GM23338 (cell line): ENCODE results near the gene ERVK3-1. TPM values are rescaled to one million over a fixed set of nuclear protein-coding genes. Genes with fewer than 3 reads are reported as not detected.

Source experiments
- ATAC-seq: fragments of 200-7000 bp; cut with Tn5 transposase; 3 replicates; pipeline ENCODE4 v1.9.1; 2020
- DNase-seq: peaks from one replicate; pipeline ENCODE4 v3.0.0-alpha.2; 2015; ENCODE audit warnings: low spot score
- H2AFZ ChIP-seq: fragments of 200-600 bp; sonication (generic); 2 replicates; pipeline ENCODE4 v1.8.0; 2016; ENCODE audit warnings: antibody characterized with exemption, mild to moderate bottlenecking, moderate library complexity
- H3F3A ChIP-seq: fragments of 200-600 bp; sonication (generic); replicated peaks from 2 replicates; pipeline ENCODE4 v1.8.0; 2017; ENCODE audit warnings: antibody characterized with exemption, mixed run types, low read depth
- H3K27ac ChIP-seq: fragments of 200-600 bp; sonication (generic); 2 replicates; pipeline ENCODE4 v1.6.1; 2016; ENCODE audit warnings: low read depth
- H3K27me3 ChIP-seq: fragments of 200-600 bp; sonication (generic); 2 replicates; pipeline ENCODE4 v1.8.0; 2016; ENCODE audit warnings: mild to moderate bottlenecking, mixed run types, moderate library complexity; ENCODE audit not compliant: insufficient read depth
- H3K36me3 ChIP-seq: fragments of 200-600 bp; sonication (generic); 2 replicates; pipeline ENCODE4 v1.8.0; 2016; ENCODE audit warnings: mild to moderate bottlenecking; ENCODE audit not compliant: insufficient read depth
- H3K4me1 ChIP-seq: fragments of 200-600 bp; sonication (generic); 2 replicates; pipeline ENCODE4 v1.8.0; 2016; ENCODE audit warnings: mild to moderate bottlenecking, moderate library complexity; ENCODE audit not compliant: insufficient read depth
- H3K4me2 ChIP-seq: fragments of 200-600 bp; sonication (generic); 2 replicates; pipeline ENCODE4 v1.7.1; 2017; ENCODE audit warnings: mixed run types
- H3K4me3 ChIP-seq: fragments of 200-600 bp; sonication (generic); 2 replicates; pipeline ENCODE4 v1.6.1; 2016; ENCODE audit warnings: mixed run types
- H3K79me2 ChIP-seq: fragments of 200-600 bp; sonication (generic); replicated peaks from 2 replicates; pipeline ENCODE4 v1.8.0; 2017; ENCODE audit warnings: mild to moderate bottlenecking; ENCODE audit not compliant: insufficient read depth
- H3K9me2 ChIP-seq: fragments of 200-600 bp; sonication (generic); 2 replicates; pipeline ENCODE4 v1.8.0; 2017; ENCODE audit not compliant: insufficient read depth
- H4K20me1 ChIP-seq: fragments of 200-600 bp; sonication (generic); replicated peaks from 2 replicates; pipeline ENCODE4 v1.8.0; 2017; ENCODE audit warnings: mild to moderate bottlenecking; ENCODE audit not compliant: insufficient read depth
- H3K27ac Mint-ChIP-seq: 2 replicates; pipeline ENCODE4 v1.8.0; 2020; ENCODE audit warnings: inconsistent platforms, mild to moderate bottlenecking, moderate library complexity, mixed read lengths
- H3K27me3 Mint-ChIP-seq: 3 replicates; pipeline ENCODE4 v1.8.0; 2022; ENCODE audit warnings: low read depth, mild to moderate bottlenecking, moderate library complexity, mixed read lengths, inconsistent platforms; ENCODE audit not compliant: insufficient read depth, poor library complexity
- H3K36me3 Mint-ChIP-seq: 3 replicates; pipeline ENCODE4 v1.8.0; 2021; ENCODE audit warnings: low read depth, mild to moderate bottlenecking, inconsistent platforms, moderate library complexity, mixed read lengths
- H3K4me1 Mint-ChIP-seq: 3 replicates; pipeline ENCODE4 v1.8.0; 2020; ENCODE audit warnings: mild to moderate bottlenecking, inconsistent platforms, mixed read lengths
- H3K4me3 Mint-ChIP-seq: 3 replicates; pipeline ENCODE4 v1.8.0; 2021; ENCODE audit warnings: moderate library complexity, mild to moderate bottlenecking, inconsistent platforms, mixed read lengths
- H3K9me3 Mint-ChIP-seq: 3 replicates; pipeline ENCODE4 v1.8.0; 2020; ENCODE audit warnings: moderate library complexity, mild to moderate bottlenecking, inconsistent platforms, mixed read lengths
- CREB1 ChIP-seq: fragments of 250-450 bp; sonication (Bioruptor Pico); IDR thresholded peaks from 2 replicates; pipeline ENCODE4 v1.5.0; 2020; ENCODE audit warnings: low read depth, mild to moderate bottlenecking, moderate library complexity
- EZH2phosphoT487 ChIP-seq: fragments of 200-600 bp; sonication (generic); IDR thresholded peaks from one replicate; pipeline ENCODE4 v1.8.1; 2018; ENCODE audit warnings: antibody characterized with exemption; ENCODE audit not compliant: unreplicated experiment
- POLR2AphosphoS5 ChIP-seq: IDR thresholded peaks from 2 replicates; pipeline ENCODE4 v1.6.1; 2016; ENCODE audit warnings: antibody characterized with exemption, low read depth
- ZNF114 ChIP-seq: fragments of 250-450 bp; sonication (Bioruptor Pico); IDR thresholded peaks from 2 replicates; pipeline ENCODE4 v1.5.0; 2020; ENCODE audit warnings: mild to moderate bottlenecking, moderate library complexity
- polyA plus RNA-seq: library from polyadenylated mRNA; unstranded; fragments of >200 nt; fragmentation: Nextera tagmentation; extraction: Ambion mirVana; gene quantifications from 2 replicates; pipeline ENCODE4 v1.2.1, GENCODE V29; 2016
- total RNA-seq: library from RNA; depleted of rRNA; stranded (reverse); fragments of >200 nt; shearing (Covaris generic); gene quantifications from 2 replicates; pipeline ENCODE4 v1.2.3, GENCODE V29; 2014
- TF ChIP-seq, protein P1 (sequence below): IDR thresholded peaks from 2 replicates; pipeline ENCODE4 v1.6.1; 2016; ENCODE audit warnings: antibody characterized with exemption
- TF ChIP-seq, protein P2 (sequence below): IDR thresholded peaks from one replicate; pipeline ENCODE4 v1.6.1; 2018; ENCODE audit warnings: antibody characterized with exemption; ENCODE audit not compliant: unreplicated experiment
- TF ChIP-seq, protein P3 (sequence below): fragments of 250-450 bp; sonication (Bioruptor Pico); IDR thresholded peaks from 2 replicates; pipeline ENCODE4 v1.5.0; 2020; ENCODE audit warnings: mild to moderate bottlenecking, moderate library complexity

Gene ERVK3-1
- total and polyA plus RNA-seq, 2 experiments from 2014 or later, result 34.4 to 66.2 TPM

DNA sequence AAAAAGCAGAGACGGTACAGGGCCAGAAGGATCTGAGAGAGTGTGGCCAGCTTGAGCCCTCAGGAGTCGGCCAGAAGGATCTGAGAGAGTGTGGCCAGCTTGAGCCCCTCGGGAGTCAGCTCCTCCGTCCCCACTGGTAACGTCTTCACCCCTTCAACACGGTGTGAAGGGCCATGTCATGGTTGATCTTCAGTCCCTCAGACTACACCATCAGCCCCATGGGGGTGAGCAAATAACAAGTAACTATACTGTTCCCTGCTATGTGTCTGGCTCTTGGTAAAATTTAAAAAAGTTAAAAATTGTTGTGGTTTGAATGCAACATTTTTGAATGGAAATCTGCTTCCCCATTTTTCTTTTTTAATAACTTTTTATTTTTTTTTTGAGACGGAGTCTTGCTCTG lies 28.0 kb upstream of the ERVK3-1 start:
- H3K4me3 ChIP-seq, result peak overlapping the region; percentile 73; the same call in 1 of the 2 replicates
- DNase-seq (no peak), ATAC-seq (no peak)
- no peak overlapping the region for H2AFZ ChIP-seq
- H3K4me2 ChIP-seq, result 0 out of 2 replicates have a peak overlapping the region, but pooled peaks have one; percentile 91
- peaks cover 27% of the 10 kb centered on the region for H4K20me1 ChIP-seq
- peaks cover 5% of the 10 kb centered on the region; the same call in 1 of the 2 replicates for H3K36me3 ChIP-seq
- H3K4me1 ChIP-seq, result peaks cover 18% of the 10 kb centered on the region
- Mint-ChIP-seq H3K27ac (no peak overlapping the region), H3K27me3 (peaks cover 12% of the 10 kb centered on the region), H3K4me3 (peak overlapping the region; percentile 94), H3K36me3 (peaks cover 66% of the 10 kb centered on the region), H3K9me3 (peaks cover 2% of the 10 kb centered on the region; the same call in 1 of the 3 replicates), H3K4me1 (peaks cover 21% of the 10 kb centered on the region)
- no peaks in the 10 kb centered on the region for H3K9me2 ChIP-seq
- H3K79me2 ChIP-seq, result peaks cover 59% of the 10 kb centered on the region
- H3F3A ChIP-seq, result 0 out of 2 replicates have a peak, but pooled peaks cover 4% of the 10 kb centered on the region
- no peak overlapping the region for H3K27ac ChIP-seq
- TF ChIP-seq, protein P1, sequence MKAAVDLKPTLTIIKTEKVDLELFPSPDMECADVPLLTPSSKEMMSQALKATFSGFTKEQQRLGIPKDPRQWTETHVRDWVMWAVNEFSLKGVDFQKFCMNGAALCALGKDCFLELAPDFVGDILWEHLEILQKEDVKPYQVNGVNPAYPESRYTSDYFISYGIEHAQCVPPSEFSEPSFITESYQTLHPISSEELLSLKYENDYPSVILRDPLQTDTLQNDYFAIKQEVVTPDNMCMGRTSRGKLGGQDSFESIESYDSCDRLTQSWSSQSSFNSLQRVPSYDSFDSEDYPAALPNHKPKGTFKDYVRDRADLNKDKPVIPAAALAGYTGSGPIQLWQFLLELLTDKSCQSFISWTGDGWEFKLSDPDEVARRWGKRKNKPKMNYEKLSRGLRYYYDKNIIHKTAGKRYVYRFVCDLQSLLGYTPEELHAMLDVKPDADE, result no peak
- no peak for TF ChIP-seq CREB1 (CRISPR knock-in tag)
- H3K27me3 ChIP-seq, result no peaks in the 10 kb centered on the region

DNA sequence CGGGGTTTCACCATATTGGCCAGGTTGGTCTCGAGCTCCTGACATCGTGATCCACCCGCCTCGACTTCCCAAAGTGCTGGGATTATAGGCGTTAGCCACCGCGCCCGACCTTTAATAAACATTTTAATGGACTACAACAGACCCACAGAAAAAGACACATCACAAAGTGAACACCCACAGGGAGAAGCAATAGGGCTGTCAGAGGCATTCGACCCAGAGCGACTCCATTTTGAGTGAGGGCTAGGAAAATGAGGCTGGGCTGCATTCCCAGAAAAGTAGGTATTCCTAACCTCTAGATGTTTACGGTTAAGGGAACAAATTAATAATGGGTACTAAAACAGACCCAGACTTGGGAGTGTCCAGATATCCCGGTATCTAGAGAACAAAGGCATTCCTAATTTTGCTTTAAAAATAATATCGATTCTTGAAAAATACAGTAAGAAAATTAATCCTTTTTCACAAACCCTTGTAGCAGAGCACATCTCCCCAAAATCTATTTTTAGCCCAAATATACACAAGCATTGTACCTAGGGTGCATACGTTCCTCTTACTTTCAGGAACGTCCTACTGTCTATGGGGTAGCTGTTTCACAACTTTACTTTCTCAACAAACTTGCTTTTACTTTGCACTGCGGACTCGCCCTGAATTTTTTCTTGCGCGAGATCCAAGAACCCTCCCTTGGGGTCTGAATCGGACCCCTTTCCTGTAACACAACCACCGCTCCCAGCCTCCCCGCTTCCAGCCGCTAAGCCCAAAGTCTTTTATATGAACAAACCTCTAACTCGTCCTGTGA lies 27.2 kb upstream of the ERVK3-1 start:
- Histone ChIP-seq H3F3A (0 out of 2 replicates have a peak, but pooled peaks cover 4% of the 10 kb centered on the region), H3K4me3 (peak overlapping the region; percentile 73), H3K4me1 (peaks cover 18% of the 10 kb centered on the region), H2AFZ (peak overlapping the region; percentile 88; the same call in 1 of the 2 replicates), H3K27ac (peak overlapping the region; percentile 87), H3K36me3 (peaks cover 5% of the 10 kb centered on the region; the same call in 1 of the 2 replicates), H3K4me2 (peak overlapping the region; percentile 91), H3K79me2 (peaks cover 65% of the 10 kb centered on the region), H4K20me1 (peaks cover 33% of the 10 kb centered on the region), H3K9me2 (no peaks in the 10 kb centered on the region), H3K27me3 (no peaks in the 10 kb centered on the region)
- no peak for DNase-seq
- ATAC-seq, result no peak
- H3K27me3 Mint-ChIP-seq, result peaks cover 12% of the 10 kb centered on the region
- peaks cover 21% of the 10 kb centered on the region for H3K4me1 Mint-ChIP-seq
- peaks cover 60% of the 10 kb centered on the region for H3K36me3 Mint-ChIP-seq
- no peaks in the 10 kb centered on the region for H3K9me3 Mint-ChIP-seq
- H3K27ac Mint-ChIP-seq, result peak overlapping the region; percentile 97
- peak overlapping the region; percentile 94 for H3K4me3 Mint-ChIP-seq
- TF ChIP-seq, protein P2, sequence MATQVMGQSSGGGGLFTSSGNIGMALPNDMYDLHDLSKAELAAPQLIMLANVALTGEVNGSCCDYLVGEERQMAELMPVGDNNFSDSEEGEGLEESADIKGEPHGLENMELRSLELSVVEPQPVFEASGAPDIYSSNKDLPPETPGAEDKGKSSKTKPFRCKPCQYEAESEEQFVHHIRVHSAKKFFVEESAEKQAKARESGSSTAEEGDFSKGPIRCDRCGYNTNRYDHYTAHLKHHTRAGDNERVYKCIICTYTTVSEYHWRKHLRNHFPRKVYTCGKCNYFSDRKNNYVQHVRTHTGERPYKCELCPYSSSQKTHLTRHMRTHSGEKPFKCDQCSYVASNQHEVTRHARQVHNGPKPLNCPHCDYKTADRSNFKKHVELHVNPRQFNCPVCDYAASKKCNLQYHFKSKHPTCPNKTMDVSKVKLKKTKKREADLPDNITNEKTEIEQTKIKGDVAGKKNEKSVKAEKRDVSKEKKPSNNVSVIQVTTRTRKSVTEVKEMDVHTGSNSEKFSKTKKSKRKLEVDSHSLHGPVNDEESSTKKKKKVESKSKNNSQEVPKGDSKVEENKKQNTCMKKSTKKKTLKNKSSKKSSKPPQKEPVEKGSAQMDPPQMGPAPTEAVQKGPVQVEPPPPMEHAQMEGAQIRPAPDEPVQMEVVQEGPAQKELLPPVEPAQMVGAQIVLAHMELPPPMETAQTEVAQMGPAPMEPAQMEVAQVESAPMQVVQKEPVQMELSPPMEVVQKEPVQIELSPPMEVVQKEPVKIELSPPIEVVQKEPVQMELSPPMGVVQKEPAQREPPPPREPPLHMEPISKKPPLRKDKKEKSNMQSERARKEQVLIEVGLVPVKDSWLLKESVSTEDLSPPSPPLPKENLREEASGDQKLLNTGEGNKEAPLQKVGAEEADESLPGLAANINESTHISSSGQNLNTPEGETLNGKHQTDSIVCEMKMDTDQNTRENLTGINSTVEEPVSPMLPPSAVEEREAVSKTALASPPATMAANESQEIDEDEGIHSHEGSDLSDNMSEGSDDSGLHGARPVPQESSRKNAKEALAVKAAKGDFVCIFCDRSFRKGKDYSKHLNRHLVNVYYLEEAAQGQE, result no peak
- TF ChIP-seq, protein P3, sequence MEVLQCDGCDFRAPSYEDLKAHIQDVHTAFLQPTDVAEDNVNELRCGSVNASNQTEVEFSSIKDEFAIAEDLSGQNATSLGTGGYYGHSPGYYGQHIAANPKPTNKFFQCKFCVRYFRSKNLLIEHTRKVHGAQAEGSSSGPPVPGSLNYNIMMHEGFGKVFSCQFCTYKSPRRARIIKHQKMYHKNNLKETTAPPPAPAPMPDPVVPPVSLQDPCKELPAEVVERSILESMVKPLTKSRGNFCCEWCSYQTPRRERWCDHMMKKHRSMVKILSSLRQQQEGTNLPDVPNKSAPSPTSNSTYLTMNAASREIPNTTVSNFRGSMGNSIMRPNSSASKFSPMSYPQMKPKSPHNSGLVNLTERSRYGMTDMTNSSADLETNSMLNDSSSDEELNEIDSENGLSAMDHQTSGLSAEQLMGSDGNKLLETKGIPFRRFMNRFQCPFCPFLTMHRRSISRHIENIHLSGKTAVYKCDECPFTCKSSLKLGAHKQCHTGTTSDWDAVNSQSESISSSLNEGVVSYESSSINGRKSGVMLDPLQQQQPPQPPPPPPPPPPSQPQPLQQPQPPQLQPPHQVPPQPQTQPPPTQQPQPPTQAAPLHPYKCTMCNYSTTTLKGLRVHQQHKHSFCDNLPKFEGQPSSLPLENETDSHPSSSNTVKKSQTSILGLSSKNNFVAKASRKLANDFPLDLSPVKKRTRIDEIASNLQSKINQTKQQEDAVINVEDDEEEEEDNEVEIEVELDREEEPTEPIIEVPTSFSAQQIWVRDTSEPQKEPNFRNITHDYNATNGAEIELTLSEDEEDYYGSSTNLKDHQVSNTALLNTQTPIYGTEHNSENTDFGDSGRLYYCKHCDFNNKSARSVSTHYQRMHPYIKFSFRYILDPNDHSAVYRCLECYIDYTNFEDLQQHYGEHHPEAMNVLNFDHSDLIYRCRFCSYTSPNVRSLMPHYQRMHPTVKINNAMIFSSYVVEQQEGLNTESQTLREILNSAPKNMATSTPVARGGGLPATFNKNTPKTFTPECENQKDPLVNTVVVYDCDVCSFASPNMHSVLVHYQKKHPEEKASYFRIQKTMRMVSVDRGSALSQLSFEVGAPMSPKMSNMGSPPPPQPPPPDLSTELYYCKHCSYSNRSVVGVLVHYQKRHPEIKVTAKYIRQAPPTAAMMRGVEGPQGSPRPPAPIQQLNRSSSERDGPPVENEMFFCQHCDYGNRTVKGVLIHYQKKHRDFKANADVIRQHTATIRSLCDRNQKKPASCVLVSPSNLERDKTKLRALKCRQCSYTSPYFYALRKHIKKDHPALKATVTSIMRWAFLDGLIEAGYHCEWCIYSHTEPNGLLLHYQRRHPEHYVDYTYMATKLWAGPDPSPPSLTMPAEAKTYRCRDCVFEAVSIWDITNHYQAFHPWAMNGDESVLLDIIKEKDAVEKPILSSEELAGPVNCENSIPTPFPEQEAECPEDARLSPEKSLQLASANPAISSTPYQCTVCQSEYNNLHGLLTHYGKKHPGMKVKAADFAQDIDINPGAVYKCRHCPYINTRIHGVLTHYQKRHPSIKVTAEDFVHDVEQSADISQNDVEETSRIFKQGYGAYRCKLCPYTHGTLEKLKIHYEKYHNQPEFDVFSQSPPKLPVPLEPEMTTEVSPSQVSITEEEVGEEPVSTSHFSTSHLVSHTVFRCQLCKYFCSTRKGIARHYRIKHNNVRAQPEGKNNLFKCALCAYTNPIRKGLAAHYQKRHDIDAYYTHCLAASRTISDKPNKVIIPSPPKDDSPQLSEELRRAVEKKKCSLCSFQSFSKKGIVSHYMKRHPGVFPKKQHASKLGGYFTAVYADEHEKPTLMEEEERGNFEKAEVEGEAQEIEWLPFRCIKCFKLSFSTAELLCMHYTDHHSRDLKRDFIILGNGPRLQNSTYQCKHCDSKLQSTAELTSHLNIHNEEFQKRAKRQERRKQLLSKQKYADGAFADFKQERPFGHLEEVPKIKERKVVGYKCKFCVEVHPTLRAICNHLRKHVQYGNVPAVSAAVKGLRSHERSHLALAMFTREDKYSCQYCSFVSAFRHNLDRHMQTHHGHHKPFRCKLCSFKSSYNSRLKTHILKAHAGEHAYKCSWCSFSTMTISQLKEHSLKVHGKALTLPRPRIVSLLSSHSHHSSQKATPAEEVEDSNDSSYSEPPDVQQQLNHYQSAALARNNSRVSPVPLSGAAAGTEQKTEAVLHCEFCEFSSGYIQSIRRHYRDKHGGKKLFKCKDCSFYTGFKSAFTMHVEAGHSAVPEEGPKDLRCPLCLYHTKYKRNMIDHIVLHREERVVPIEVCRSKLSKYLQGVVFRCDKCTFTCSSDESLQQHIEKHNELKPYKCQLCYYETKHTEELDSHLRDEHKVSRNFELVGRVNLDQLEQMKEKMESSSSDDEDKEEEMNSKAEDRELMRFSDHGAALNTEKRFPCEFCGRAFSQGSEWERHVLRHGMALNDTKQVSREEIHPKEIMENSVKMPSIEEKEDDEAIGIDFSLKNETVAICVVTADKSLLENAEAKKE (CRISPR knock-in tag), result no peak
- TF ChIP-seq POLR2AphosphoS5, result no peak
- TF ChIP-seq, protein P1, result no peak
- TF ChIP-seq CREB1 (CRISPR knock-in tag), result no peak
- no peak for TF ChIP-seq EZH2phosphoT487
- no peak for TF ChIP-seq ZNF114 (CRISPR knock-in tag)
